HG03025 (cell line): Measurements from ENCODE around the gene SENP8.
"Not testable (repeated sequence)": the region's sequence is repeated elsewhere in the genome, so short reads cannot be mapped to it uniquely, and the experiment has no call there.

Experiments used
- ATAC-seq: cut with Tn5 transposase; IDR thresholded peaks from one replicate; pipeline ENCODE4 v1.9.1; 2021; ENCODE audit warnings: mild to moderate bottlenecking, moderate library complexity; ENCODE audit not compliant: unreplicated experiment, low FRiP score

The SENP8 gene

DNA sequence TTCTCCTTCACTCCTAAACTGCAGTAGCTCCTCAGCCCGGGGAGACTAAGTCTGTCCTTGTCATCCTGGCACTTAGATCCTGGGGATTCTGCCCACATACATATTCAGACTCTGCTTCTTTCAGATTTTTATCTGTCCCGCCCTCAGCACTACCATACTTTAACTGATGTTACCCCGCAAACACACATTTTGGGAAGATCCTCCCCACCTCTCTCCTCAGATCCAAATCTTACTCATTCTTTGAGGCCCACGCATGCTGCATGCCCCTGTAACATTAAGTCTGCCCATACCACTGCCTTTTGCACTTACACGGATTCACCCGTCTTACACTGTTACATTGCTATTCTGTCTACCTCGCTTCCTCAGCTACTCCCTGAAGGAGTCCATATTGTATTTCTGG, 36.1 kb downstream of the SENP8 start:
- ATAC-seq: no peak

DNA sequence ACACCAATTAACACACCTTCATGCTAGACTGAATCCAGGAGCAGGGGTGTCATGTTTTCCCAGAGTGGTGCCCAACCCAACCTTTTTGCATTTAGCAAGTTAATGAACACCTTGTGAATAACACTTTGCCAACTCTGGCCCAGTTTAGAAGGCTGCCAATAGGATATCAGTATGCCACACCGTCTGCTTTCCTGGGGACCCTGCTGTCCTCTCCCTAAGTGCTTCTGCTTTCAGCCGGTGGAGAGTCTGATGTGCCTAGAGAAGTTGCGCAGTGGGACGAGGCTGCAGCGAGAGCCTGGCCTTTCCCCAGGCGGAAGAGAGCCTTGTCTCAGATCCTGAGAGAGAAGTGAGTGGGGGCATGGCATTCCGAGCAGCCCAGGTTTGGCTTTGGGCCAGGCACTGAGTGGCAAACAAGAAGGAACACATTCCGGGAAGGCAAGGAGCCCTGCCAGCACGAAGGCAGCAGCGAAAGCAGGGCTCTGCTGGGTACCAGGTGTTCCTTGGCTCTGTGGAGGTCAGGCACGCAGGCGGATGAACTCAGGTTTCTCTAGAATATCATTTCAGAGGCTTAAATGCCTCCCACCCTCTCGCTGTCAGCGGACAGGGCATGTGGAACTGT, 36.9 kb downstream of the SENP8 start:
- ATAC-seq: no peak

DNA sequence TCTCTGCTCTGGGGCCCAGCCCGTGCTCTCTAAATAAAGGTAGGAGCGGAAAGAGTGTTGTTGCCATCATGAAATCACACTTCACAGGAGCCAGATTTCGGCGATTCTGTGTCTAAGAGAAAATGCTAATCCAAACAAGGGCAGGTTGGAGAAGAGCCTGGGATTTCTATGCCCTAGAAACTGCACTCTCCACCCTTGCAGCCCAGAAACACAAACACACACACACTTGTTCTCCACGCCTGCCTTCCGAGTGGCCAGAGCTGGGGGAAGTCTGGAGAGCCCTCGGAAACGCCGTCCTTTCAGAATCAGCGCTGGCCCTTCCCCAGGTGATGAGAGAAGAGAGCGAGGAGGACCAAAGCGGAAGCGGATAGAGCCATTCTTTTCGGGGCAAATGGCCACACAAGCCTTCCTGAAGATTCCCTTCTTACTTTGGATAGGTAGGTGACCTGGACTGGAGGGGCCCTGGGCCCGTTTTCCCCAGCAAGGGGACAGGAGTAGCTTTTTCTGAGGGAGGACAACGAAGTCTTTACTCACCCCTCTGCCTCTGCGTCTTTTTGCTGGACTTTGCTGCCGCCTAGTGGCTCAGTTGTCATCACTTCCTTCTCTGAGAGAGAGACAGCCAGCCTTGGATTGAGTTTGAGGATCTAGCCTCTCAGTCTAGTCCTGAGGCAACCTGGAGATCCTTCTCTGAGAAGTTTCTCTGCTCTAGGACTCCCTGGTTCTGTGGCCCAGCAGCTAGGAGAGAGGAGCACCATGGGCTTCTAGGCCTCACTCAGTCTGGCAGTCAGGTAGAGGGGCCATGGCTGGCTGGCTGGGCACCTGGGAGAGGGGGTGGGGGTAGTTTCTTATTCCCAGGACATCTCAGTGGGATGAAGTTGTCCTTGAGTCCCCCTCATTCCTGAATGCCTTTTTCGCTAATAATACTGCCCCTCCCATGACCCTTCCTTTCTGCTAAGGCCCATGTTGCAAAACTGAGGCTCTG, 37.7 kb downstream of the SENP8 start:
- ATAC-seq: peak; percentile 82

DNA sequence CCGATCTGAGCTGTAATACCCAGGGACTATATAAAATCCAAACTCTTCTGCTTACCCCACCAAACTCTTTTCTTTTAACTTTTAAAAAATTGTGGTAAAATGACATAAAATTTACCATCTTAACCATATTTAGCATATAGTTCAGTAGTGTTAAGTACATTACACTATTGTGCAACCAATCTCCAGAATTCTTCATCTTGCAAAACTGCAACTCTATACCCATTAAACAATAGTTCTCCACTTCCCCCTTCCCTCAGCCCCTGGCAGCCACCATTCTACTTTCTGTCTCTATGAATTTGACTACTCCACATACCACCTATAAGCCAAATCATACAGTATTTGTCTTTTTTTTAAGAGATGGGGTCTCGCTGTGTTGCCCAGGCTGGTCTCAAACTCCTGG, 38.7 kb downstream of the SENP8 start:
- ATAC-seq: no peak

DNA sequence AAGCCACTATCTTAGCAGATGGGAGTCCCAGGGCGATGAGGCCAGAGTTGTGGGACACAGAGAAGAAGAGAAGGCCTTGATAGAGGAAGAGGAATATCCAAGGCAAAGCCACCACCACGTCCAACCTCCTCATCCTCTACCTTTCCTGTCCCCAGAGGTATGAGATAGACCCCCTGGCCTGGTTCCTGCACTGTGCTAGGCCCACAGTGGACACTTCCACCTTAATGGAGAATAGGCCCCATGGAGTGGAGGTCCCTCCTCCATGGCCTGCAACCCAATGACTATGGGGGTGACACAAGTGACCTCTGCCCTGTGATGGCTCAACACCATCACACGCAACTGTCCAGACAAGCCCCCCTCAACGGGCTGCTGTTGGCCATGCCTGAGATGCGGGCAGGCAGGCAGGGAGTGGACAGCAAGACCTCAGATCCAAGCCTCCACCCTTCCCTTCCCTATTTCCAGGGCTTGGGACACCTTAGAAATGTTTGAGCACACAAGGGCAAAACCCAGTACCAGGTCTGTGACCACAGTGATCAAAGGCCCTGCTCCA, 42.6 kb downstream of the SENP8 start:
- ATAC-seq: no peak

DNA sequence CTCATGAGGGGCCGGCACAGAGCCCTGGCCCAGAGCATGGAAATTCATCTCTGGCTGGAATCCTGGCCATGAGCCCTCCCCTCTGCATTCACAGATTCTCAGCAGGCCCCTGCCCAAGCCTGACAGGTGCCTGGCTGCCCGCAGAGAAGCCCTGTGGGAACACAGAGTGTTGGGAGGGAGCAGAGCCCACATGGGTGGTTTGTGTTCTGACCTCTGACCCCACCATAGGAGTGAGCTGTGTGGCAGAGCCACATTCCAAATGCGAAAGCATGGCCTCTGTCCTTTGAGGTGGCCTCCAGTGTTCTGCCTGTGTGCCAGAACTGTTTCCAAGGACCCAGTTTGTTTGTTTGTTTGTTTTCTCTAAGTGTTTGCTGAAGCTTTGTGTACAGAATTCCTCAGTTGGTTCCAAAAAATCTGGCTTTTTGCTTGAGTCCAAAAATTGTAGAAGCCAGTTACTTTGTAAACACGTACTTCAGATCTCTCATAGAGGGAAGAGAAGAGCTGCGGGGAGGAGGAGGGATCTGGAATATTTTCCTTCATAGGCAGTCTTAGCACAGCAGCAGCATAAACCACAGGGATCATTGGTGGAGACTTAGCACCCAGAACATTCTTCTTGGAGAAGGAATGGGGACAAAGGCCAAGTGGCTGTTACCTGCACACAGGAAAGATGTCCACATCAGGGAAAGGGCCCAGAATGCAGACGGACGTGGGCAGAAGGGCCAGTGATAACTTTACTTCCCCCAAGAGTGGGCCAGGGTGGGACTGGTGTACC, 43.3 kb downstream of the SENP8 start:
- ATAC-seq: no peak

DNA sequence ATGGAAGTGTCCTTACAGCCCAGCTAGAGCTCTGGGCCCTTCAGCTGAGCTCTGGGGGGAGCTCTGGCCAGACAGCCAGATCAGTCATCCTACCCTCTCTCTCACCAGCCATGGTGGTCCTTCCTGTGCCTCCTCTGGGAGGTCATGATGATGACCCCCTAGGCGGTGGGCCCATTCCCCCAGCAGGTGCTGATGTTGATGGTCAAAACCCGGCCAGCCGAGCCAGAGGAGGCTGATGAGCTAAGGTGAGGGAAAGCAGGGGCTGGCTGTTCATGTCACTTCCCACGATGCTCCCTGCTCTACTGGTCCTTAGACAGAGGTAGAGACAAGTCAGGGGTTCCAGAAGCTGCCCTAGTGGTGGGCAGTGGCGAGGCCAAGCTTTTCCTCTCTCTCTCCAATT, 44.4 kb downstream of the SENP8 start:
- ATAC-seq: no peak

DNA sequence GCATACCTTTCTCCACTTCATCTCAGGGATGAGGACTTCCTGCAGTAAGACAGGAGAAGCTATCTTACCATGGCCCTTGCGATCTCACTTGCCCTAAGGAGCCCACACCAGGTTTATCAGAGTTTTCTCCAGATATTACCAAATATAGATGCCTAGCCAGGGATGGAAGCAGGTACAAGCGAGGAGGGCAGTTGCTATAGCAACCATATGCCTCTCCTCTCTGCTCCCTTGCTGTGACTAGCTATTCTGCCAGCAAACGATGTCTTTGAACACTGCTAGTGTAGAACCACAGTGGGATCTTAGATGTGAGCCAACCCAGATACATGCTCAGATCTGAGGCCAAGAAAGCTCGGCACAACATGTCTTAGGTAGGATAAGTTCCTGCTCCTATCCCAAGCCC, 45.5 kb downstream of the SENP8 start:
- ATAC-seq: no peak

DNA sequence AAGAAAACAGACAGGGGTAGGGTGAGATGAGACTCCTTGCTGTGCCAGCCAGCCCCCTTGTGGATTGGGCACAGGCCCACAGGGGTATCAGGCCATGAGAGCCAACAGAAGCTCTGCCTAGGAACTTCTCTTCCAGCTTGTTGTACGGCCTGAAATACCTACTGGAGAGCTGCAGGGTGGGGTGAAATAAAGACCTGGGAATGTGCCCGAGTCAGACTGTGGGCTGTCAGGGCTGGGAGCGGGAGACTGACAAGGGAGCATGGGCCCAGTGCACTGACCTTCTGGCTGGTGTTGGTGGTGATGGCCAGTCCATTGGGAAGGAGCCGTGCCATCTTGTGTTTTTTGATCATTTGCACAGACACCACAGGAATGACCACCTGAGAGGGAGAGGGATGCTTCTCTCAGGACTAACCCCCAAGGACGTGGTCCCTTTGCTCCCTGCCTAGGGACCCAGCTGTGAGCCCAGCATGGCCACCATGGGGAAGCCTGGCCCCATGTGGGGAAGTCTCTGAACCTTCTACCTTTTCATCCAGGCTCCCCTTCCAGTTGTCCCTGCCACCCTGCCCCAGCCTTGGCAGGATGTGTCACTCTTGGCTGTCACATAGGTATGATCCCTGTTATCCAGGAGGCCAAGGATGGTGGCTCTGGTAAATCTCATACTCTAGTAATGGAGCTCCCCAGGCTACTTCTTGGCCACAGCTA, 48.7 kb downstream of the SENP8 start:
- ATAC-seq: no peak

DNA sequence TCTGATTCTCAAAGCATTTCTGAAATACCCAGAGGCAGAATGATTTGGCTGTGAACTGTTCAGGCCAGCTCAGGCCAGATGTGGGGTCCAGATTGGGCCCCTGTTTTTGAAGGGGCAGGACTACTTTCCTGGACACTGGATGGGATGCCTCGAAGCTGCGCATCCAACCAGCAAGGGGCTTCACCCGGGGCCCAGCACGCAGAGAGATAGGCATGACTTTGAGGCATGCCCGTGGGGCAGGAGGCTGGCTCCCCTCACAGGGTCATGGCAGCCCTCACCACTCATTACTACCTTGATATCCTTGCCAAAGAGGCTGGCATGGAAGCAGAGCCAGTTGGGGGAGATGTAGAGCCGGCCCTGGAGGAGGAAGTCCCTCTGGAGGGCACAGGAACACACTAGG, 49.2 kb downstream of the SENP8 start:
- no peak for ATAC-seq

DNA sequence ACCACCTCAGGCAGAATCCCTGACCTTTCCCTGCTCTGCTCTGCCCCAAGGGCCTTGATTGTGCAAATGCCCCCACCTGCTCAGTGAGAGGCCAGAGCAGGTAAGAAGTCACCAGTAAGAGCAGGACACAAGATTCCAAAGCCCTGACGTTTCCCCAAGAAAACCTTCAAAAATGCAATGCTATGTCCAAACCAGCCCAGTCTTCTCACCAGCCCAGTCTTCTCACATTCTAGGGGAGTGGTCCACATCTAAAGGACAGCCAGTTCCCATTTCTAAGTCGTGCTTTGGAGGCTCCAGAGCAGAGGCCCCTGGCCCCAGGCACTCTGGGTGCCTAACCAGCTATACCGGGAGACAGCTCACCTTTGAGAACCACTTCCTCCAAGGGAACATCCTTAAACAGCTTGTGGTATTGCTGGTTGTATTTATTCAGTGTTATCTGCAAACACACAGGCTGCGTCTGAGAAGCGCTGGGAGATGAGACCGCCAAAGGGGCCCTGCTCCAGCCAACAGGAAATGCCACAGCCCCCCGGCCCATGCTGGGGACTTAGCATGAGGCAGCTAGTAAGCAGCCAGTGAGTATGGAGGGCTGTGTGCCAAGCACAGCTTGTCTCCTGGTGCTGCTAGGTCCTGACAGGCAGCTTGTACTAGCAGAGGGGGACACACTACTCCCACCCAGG, 50.1 kb downstream of the SENP8 start:
- ATAC-seq: no peak

DNA sequence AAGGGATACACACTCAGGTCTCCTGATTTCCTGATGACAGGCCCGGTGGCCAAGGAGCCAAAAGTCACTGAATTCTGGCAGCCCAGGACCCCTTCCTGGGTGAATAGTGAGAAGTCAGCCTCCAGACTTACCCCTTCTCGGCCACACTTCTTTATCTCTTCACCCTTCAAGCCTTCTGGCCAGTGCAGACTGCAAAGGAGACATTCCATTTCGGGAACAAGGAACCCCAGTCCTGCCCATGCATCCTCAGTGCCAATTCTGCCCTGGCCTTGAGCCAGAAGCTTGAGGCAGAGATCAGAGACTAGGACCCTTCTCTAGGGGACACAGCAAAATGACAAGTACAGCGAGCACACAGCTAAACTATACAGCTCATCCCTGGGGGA, 50.6 kb downstream of the SENP8 start:
- ATAC-seq: no peak

DNA sequence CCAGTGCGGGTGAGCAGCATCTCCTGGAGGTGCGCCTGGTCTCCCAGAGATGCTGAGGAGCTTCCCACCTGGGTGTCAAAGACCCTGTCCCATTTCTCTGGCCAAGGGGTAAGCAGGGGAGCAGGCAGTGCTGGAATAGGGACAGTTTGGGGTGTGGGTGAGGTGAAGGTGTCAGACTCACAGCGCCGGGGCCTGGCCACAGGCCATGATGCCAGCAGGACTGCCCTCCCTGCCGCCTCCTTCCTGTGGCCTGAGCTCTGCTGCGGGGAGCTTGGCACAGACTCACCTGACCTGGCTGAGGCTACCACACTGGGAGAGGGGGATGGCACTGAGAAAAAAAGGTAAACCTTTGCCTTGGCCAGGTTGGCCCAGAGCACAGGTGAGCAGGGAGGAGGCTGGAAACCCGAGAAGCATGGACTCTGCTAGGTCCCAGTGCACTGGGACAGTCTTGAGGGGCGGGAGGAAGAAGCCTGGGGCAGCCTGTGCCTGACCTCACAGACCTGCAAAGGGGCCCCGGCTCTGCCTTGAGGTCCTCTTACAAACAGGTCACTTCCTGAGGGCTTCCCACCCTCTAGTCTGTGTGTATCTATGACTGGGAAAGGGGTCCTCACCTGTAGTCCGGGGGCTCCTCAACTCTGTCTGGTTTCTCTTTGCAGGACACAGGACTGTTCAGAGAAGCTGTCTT, 51.2 kb downstream of the SENP8 start:
- ATAC-seq: no peak

DNA sequence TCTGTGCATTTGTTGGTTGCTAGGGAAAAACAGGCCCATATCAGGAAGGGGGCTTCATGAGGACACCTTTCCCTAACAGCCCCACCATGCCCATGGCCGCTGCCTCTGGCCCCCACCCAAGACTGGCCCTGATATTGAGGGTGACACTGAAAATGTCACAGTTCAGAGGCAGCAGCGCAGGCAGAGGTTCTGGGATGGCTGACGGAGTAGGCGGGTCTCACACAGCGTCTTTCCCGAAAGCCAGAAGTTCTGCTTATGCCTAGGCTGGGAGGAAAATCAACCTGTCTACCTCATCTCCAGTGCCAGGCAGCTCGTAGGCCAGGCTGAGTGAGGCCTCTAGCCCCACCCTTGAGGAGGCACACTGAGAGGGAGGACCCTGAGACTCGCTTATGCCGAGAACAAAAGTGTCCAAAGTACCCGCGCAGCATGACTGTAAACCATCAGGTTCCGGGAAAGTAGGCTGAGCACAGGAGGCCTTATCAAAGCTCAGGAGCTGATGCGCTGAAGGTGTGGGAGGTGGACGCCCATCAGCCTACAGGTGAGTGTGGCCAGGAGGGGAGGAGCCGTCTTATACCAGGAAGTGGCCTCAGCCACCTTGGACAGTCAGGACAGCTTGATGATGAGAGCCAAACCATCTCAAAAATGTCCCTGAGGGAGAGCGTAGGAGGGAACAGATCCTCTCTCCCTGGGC, 51.9 kb downstream of the SENP8 start:
- no peak for ATAC-seq

DNA sequence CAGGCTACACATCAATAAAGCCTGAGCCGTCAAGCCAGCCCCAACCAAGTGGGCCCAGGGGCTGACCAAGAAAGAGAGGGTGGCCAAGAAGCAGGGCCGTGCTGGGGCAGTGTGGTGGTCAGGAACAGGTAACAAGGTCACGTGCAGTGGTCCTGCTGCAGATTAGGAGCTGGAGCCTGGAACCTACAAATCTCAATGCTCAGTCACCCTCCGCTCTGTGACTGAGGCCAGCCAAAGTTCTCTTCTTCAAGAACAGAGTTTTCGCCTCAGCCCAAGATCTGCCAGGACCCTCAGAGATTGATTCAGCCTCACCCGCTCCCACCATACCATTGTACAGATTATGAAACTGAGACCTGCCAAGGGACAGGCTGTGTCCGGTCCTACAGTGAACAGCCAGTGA, 52.5 kb downstream of the SENP8 start:
- no peak for ATAC-seq

DNA sequence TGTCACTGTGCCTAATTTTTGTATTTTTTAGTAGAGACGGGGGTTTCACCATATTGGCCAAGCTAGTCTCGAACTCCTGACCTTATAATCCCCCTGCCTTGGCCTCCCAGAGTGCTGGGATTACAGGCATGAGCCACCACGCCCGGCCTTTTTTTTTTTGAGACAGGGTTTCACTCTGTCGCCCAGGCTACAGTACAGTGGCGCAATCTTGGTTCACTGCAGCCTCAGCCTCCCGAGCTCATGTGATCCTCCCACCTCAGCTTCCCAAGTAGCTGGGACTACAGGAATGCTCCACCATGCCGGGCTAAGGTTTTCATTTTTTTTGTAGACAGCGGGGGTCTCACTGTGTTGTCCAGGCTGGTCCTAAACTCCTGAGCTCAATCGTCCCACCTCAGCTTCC, 53.8 kb downstream of the SENP8 start:
- not testable (repeated sequence) for ATAC-seq

DNA sequence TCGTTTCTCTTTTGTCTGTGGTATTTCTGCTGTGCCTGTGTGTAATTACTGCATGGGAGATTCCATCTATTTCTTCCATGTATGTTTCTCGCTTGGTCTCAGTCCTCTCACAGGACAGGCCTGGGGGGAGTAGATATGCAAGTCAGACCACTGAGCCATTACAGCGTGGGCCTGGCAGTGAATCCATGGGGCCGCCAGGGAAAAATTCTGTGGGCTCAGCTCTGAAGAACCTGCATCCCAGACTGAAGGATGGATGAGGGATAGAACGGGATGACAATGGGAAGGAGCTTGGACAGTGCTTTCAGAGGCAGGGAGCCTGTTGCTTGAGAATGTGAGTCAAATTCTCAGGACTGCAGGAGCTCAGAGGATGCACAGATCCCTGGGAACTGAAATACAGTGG, 54.6 kb downstream of the SENP8 start:
- no peak for ATAC-seq

DNA sequence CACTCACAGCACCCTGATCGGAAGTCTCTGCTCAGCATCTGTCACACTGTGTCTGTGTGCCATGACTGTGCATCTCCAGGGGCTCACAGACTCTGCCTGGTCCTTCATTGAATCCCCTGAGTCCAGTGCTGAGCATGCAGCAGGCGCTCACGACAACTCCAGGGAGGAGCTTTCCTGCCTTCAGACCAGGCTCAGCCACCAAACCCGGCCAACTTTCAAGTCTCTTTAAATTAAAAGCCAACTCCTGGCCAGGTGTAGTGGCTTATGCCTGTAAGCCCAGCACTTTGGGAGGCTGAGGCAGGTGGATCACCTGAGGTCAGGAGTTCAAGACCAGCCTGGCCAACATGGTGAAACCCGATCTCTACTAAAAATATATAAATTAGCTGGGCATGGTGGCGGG, 55.2 kb downstream of the SENP8 start:
- ATAC-seq: no peak
